Activated naive CD8-positive, alpha-beta T cell treated with anti-CD3 and anti-CD28 coated beads, Interleukin-2, amount 50 U/mL, for 24 hours (primary cell): Measurements from ENCODE around the gene NFATC2.

Experiments used
- ATAC-seq: fragments of 150-1000 bp; cut with Tn5 transposase; one replicate; pipeline ENCODE4 v1.10.0; 2021
- DNase-seq: peaks from one replicate; pipeline ENCODE4 v3.0.0; 2021
- H3K27ac Mint-ChIP-seq: one replicate; pipeline ENCODE4 v1.8.0; 2021; ENCODE audit warnings: mild to moderate bottlenecking, mixed read lengths
- H3K27me3 Mint-ChIP-seq: one replicate; pipeline ENCODE4 v1.8.0; 2021; ENCODE audit warnings: mixed read lengths
- H3K36me3 Mint-ChIP-seq: one replicate; pipeline ENCODE4 v1.8.0; 2021; ENCODE audit warnings: low read depth, mixed read lengths
- H3K4me1 Mint-ChIP-seq: one replicate; pipeline ENCODE4 v1.8.0; 2021; ENCODE audit warnings: mixed read lengths
- H3K4me3 Mint-ChIP-seq: one replicate; pipeline ENCODE4 v1.8.0; 2021; ENCODE audit warnings: mild to moderate bottlenecking, moderate library complexity, mixed read lengths
- H3K9me3 Mint-ChIP-seq: one replicate; pipeline ENCODE4 v1.8.0; 2021; ENCODE audit warnings: mixed read lengths

NFATC2 gene

DNA sequence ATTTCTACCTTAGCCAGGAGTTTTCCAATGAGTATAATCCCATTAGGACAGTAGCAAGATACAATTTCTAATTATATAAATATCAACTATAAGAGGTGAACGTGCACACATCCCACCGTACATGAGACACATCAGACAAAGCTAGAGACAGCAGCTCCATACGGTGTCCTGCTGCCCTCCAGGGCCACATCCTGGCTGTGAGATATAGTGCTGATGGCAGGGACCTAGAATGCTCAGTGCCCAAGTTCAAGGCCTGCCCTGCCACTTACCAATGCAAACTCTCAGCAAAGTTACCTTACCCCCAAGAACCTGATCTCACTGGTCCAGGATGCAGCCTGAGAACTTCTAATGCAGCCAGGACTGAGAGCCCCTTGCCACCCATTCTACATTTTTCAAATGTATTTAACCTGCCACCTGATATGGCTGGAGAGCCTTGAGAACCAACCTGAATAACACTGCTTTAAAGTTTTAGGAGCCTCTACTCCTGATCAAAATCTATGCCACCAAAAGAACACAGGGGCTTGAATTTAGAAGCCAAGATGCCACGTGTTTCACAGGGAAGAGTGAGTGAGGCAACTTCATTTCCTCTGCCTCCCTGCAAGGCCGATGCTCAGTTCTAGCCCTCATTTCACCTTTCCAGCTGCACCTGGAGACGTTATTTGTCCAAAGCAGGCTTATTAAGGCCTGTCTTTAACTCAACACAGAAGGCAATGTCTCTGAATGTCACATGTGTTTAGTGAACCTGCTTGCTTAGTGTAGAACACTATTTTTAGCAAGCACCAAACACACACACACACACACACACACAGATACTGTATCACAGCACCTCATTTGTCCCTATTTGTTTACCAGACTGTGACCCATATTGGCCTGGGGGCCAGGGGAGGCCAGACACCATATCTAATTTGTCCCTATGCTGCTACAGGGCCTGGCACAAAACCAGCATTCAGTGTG is 6.1 kb downstream of the NFATC2 start:
- peak overlapping the region; percentile 97 for H3K27ac Mint-ChIP-seq
- peak overlapping the region; percentile 51 for H3K4me3 Mint-ChIP-seq
- peaks cover 99% of the 10 kb centered on the region for H3K4me1 Mint-ChIP-seq
- H3K27me3 Mint-ChIP-seq, result no peaks in the 10 kb centered on the region
- no peaks in the 10 kb centered on the region for H3K9me3 Mint-ChIP-seq
- ATAC-seq, result no peak
- DNase-seq, result no peak
- peaks cover 42% of the 10 kb centered on the region for H3K36me3 Mint-ChIP-seq

DNA sequence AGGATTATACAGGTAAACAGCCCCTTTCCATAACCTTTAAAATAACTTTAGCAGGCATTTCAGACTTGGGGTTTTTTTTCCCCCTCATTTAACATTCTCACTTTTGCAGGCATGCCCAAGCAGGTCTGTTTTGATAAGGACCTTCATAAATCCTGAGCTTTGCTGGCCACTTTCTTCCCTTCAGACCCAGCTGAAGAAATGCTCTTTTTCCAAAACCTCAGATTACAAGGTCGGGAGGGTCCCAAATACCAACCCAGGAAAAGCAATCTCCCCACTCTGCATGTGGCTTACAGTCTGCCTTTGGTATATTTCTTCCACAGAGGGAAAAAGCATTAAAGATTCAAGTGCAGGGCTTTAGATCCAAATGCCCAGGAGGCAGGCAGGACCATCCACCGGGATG is 6.8 kb downstream of the NFATC2 start:
- no peak for ATAC-seq
- no peaks in the 10 kb centered on the region for H3K9me3 Mint-ChIP-seq
- peak overlapping the region; percentile 51 for H3K4me3 Mint-ChIP-seq
- H3K27me3 Mint-ChIP-seq, result no peaks in the 10 kb centered on the region
- H3K36me3 Mint-ChIP-seq, result peaks cover 44% of the 10 kb centered on the region
- peaks cover 99% of the 10 kb centered on the region for H3K4me1 Mint-ChIP-seq
- H3K27ac Mint-ChIP-seq, result peak overlapping the region; percentile 97
- DNase-seq, result no peak

DNA sequence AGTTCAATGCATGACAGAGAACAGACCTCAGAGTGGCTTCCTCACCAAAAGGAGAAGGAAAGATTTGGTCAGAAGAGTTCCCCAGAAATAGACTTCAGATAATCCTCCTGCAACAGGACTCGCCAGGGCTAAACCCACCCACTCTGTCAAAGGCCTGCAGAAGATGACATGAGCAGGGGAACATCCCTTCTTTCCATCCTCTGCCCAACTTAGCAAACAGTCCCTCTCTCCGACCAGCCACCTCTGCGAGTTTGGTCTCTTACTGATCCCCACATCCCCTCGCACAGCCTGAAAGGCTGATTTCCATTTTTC is 7.5 kb downstream of the NFATC2 start:
- DNase-seq, result peak; percentile 51
- Mint-ChIP-seq H3K4me1 (peaks cover 99% of the 10 kb centered on the region), H3K27ac (peak overlapping the region; percentile 97), H3K36me3 (peaks cover 42% of the 10 kb centered on the region), H3K4me3 (peak overlapping the region; percentile 51), H3K9me3 (no peaks in the 10 kb centered on the region), H3K27me3 (no peaks in the 10 kb centered on the region)
- ATAC-seq, result peak; percentile 58

DNA sequence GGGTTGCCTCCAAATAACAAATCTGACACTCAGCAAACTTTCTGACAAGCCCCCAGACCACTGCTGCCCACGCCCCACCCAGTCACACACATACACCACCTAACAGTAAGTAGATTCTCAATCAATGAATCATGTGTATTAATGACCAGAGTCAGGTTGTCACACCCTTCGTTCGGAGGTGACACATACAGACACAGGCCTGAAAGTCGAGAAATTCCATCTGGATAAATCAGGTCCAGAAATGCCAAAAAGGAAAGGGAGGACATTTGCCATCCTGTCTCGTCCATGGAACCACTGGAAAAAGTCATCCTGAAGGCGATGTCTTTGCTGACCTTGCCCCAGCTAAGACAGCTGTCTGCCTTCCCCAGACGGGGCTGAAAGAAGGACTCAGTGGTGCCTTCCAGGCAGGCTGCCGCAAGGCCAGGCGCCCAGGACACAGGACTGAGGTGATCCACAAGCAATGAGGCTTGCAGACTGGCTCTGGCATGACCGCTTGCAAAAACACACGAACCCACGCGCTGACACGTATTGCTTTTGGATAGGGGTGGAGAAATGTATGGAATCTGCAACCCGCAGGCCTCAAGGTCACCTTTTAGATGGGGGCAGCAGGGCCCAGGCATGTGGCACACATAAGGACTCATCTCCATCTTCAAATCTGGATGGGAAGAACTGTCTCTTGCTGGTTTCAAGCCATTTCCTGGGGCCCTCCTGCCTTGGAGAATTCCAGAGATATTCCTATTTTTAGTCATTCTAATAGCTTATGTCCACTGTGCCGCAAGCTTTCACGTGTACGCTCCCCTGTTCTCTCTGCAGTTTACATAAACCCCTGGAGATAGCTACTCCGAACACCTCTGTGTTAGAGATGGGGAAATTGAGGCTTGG is 9.0 kb downstream of the NFATC2 start:
- ATAC-seq (no peak), DNase-seq (no peak)
- peak overlapping the region; percentile 1 for H3K4me3 Mint-ChIP-seq
- no peaks in the 10 kb centered on the region for H3K27me3 Mint-ChIP-seq
- no peaks in the 10 kb centered on the region for H3K9me3 Mint-ChIP-seq
- H3K36me3 Mint-ChIP-seq, result peaks cover 33% of the 10 kb centered on the region
- peak overlapping the region; percentile 97 for H3K27ac Mint-ChIP-seq
- peaks cover 100% of the 10 kb centered on the region for H3K4me1 Mint-ChIP-seq

DNA sequence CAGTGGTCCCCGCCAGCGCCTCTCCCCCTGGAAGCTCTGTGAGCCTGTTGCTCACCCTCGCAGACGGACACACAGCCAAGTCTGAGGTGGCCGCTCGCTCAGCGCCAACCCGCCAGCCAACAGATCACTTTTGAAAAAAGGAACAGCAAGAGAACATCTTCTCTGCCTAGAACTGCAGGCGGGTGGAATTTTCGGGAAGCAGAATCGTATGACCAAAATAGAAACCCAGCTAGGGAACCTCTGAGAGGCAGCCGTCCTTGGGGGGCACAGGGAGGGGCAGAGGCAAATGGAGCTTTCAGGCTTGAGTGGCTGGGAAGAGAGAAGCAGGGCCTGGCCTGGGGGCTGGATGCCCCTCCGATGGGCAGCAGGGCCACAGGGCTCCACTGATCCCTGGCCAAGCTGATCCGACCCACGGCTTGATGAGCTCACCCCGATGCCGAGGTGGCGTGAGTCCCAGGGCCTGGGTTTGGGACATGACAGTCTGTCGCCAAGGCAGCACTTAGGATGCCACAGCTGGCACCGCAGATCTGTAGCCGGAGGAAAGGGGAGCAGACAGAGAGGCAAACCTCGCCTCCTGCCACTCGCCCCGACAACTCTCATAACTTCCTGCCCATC is 9.8 kb downstream of the NFATC2 start:
- H3K4me3 Mint-ChIP-seq, result peak overlapping the region; percentile 79
- ATAC-seq (no peak), DNase-seq (no peak)
- no peaks in the 10 kb centered on the region for H3K27me3 Mint-ChIP-seq
- peak overlapping the region; percentile 97 for H3K27ac Mint-ChIP-seq
- H3K4me1 Mint-ChIP-seq, result peaks cover 100% of the 10 kb centered on the region
- H3K9me3 Mint-ChIP-seq, result no peaks in the 10 kb centered on the region
- peaks cover 28% of the 10 kb centered on the region for H3K36me3 Mint-ChIP-seq

DNA sequence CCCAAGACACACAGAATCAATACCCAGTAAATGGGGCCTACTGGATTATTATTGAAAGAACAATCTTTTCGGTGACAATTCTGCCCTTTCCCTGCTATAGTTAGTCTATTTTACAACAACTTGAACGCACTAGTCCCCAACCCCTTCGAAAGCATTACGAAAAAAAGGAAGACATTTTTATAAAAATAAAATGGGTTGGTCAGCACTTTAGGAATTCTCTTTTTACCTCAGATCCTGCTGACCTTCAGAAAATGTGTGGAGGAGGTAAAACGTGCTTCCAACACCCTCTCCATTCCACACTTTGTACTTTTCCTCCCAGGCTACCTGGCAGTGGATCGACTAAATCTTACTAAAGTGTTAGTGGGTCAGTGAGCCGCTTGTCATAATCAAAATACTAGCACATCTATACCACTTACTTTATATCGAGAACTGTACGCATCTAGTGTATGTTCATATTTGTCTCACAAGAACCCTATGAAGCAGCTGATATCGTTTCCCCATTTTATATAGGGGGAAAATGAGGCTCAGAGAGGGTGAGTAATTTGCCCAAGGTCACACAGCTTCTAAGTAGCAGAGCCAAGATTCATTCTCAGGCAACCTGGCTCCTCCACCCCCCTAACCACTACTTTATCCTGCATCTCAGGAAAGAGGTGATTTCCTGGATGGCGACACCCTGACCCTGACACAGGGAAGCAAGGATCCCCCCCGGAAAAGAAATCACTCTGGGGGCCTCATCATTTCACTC is 10.6 kb downstream of the NFATC2 start:
- peaks cover 29% of the 10 kb centered on the region for H3K36me3 Mint-ChIP-seq
- H3K27ac Mint-ChIP-seq, result peak overlapping the region; percentile 97
- H3K4me3 Mint-ChIP-seq, result peak overlapping the region; percentile 79
- ATAC-seq (no peak), DNase-seq (no peak)
- H3K4me1 Mint-ChIP-seq, result peaks cover 99% of the 10 kb centered on the region
- no peaks in the 10 kb centered on the region for H3K27me3 Mint-ChIP-seq
- H3K9me3 Mint-ChIP-seq, result no peaks in the 10 kb centered on the region

DNA sequence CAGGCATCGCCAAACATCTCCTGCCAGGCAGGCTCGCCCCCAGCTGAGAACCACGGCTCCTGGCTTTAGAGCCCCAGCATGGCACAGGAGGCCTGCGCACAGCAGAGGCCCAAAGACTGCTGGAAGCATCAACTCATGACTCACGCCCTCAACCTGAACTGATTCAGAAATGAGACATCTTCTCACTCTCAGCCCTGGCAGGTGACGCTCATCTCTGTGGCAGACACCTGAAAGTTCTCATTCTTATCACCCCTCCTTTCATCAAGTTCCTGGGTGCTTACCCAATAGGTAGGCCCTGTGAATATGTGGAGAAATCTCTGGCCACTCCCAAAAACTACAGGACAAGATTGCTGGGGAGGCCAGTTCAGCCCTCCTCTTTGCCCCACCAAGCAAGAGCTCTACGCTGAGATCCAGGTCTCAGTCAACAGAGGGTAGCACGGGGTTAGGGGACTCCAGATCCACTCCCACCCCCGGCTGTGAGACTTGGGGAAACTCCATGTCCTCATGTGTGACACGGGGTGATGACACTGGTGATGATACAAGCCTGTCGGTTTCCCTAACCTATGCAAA is 11.3 kb downstream of the NFATC2 start:
- peaks cover 99% of the 10 kb centered on the region for H3K4me1 Mint-ChIP-seq
- DNase-seq, result peak; percentile 74
- no peaks in the 10 kb centered on the region for H3K9me3 Mint-ChIP-seq
- H3K4me3 Mint-ChIP-seq, result peak overlapping the region; percentile 79
- H3K27me3 Mint-ChIP-seq, result no peaks in the 10 kb centered on the region
- ATAC-seq, result peak; percentile 82
- H3K27ac Mint-ChIP-seq, result peak overlapping the region; percentile 97
- peaks cover 24% of the 10 kb centered on the region for H3K36me3 Mint-ChIP-seq

DNA sequence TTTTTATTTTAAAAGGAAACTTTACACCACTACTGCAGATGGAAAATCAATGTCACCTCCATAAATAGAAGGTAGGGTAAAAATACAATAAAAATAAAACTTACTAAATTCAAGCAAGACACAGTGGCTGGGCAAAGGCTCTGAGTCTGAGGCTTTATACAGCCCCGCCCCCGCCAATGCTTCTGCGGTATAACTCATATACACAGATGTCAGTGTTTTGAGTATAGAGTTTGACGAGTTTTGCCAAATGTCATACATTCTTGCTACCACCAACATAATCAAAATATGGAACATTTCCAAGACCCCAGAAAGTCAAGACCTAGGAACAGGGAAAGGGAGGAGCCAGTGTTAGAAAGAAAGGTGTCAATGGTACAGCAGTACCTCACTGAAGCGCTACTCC is 12.8 kb downstream of the NFATC2 start:
- peak overlapping the region; percentile 79 for H3K4me3 Mint-ChIP-seq
- ATAC-seq, result peak; percentile 10
- peak; percentile 80 for DNase-seq

DNA sequence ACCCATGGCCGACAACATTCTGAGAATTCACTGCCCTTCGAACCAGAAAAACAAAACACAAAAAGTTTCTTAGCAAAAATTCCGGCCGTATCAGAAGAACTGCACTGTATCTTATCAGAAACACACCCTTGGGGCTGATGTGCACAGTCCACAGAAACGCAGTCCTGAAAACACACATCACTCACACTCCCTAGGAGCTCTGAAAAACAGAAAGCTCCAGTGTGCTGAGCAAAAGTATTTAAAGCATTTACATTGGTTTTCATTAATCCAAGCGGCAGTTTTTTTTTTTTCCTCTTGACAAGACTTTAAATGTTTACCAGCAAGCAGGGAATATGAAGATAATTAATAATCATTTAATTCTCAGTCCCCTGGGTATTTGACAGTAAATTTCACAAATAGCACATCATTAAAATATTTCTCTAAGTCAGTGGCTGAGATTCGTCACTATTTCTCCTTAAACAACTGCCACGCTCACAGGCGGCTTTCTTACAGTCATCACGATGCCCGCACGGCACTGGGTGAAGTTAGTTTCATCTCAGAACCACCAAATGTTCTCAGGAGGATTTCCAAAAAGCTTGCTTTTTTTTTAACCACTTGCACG is 13.3 kb downstream of the NFATC2 start:
- Mint-ChIP-seq H3K36me3 (peaks cover 28% of the 10 kb centered on the region), H3K9me3 (no peaks in the 10 kb centered on the region), H3K27ac (peak overlapping the region; percentile 97), H3K4me1 (peaks cover 99% of the 10 kb centered on the region), H3K4me3 (peak overlapping the region; percentile 79), H3K27me3 (no peaks in the 10 kb centered on the region)
- DNase-seq (peak; percentile 52), ATAC-seq (no peak)

More for the DNA sequence above, 12.8 kb downstream of the NFATC2 start:
- Mint-ChIP-seq H3K9me3 (no peaks in the 10 kb centered on the region), H3K36me3 (peaks cover 27% of the 10 kb centered on the region), H3K27ac (peak overlapping the region; percentile 97), H3K4me1 (peaks cover 99% of the 10 kb centered on the region), H3K27me3 (no peaks in the 10 kb centered on the region)

DNA sequence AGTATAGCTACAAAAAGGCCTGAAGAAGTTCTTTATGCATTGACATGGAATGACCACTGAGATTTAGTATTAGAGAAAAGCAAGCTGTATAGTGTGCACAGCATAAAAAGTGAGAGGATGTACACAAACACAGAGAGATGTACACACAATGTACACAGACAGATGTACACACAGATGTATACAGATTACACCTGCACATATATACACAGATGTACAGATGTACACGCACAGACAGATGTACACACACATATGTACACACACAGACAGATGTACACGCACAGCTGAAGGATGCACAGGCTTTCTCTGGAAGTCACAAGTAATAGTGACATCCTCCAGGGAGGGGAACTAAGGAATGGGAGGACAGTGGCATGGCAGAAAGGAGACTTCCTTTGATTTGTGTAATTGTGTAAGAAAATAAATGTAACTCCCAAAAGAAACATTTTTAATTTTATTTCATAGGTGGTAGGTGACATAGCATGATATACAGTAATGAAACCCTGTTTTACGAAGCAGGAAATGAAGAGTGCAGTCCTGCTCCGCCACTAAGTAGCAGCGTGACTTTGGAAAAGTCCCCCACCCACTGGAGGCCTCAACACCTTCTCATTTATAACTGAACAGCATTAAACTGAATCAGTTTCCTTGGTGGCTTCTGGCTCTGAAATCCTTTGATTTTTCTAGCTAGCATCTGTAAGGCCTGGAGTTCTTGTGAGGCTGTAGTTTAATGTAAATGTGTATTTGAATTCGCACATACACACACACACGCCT is 14.1 kb downstream of the NFATC2 start:
- peak; percentile 40 for ATAC-seq
- Mint-ChIP-seq H3K4me1 (peaks cover 94% of the 10 kb centered on the region), H3K36me3 (peaks cover 28% of the 10 kb centered on the region)

DNA sequence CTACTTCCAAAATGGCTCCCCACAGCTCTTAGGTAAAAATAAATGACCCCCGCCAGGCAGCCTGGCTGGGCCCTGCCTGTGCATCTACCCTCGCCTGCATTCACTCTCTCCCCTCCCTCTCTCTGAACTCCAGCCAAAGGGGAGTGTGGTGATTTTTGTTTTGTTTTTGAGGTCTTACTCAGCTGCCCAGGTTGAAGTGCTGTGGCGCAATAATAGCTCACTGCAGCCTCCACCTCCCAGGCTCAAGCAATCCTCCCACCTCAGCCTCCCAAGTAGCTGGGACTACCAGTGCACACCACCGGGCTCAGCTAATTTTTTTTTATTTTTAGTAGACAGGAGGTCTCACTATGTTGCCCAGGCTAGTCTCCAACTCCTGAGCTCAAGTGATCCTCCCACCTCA is 15.8 kb downstream of the NFATC2 start:
- Mint-ChIP-seq H3K4me3 (peak overlapping the region; percentile 75), H3K27ac (peak overlapping the region; percentile 97)

More for the DNA sequence above, 14.1 kb downstream of the NFATC2 start:
- DNase-seq, result peak; percentile 58
- H3K9me3 Mint-ChIP-seq, result no peaks in the 10 kb centered on the region
- peak overlapping the region; percentile 97 for H3K27ac Mint-ChIP-seq
- H3K4me3 Mint-ChIP-seq, result peak overlapping the region; percentile 79
- H3K27me3 Mint-ChIP-seq, result no peaks in the 10 kb centered on the region

DNA sequence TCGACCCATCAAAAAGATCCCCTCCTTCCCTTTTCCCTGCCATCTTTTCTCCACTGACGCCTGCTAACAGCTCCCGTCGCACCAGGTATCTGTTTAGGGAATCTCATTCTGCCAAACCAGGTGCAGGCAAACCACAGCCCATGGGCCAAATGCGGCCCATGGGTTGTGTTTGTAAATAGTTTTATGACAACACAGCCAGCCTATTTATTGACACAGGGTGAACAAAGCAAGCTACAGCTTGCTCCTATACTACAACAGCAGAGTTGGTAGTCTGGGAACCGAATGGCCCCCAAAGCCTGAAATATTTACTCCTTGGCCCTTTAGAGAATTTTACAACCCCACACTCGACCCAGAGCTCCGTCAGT is 16.4 kb downstream of the NFATC2 start:
- Mint-ChIP-seq H3K36me3 (peaks cover 34% of the 10 kb centered on the region), H3K27ac (peak overlapping the region; percentile 97), H3K4me3 (peak overlapping the region; percentile 75), H3K27me3 (no peaks in the 10 kb centered on the region), H3K4me1 (peaks cover 83% of the 10 kb centered on the region), H3K9me3 (no peaks in the 10 kb centered on the region)
- ATAC-seq (no peak), DNase-seq (no peak)

More for the DNA sequence above, 15.8 kb downstream of the NFATC2 start:
- DNase-seq, result no peak
- no peak for ATAC-seq
- H3K4me1 Mint-ChIP-seq, result peaks cover 88% of the 10 kb centered on the region
- no peaks in the 10 kb centered on the region for H3K27me3 Mint-ChIP-seq
- peaks cover 31% of the 10 kb centered on the region for H3K36me3 Mint-ChIP-seq
- no peaks in the 10 kb centered on the region for H3K9me3 Mint-ChIP-seq
